Central memory CD8-positive, alpha-beta T cell (primary cell): ENCODE measurements around the gene HOXC9.

ENCODE experiments used
- ATAC-seq: fragments of 150-1000 bp; cut with Tn5 transposase; replicated peaks from 2 replicates; pipeline ENCODE4 v1.10.0; 2022; ENCODE audit warnings: mild to moderate bottlenecking, moderate FRiP score, moderate number of reproducible peaks; ENCODE audit not compliant: poor library complexity, severe bottlenecking; ENCODE audit errors: extremely low read depth
- DNase-seq, 2 donors: peaks; one replicate each; pipeline ENCODE4 v3.0.0; 2021; ENCODE audit warnings: low spot score in 2 of 2
- H3K27ac Mint-ChIP-seq: one replicate; pipeline ENCODE4 v1.8.0; 2022; ENCODE audit warnings: low read depth, mild to moderate bottlenecking, moderate library complexity, mixed read lengths
- H3K27me3 Mint-ChIP-seq: one replicate; pipeline ENCODE4 v1.8.0; 2022; ENCODE audit warnings: mixed read lengths
- H3K36me3 Mint-ChIP-seq: one replicate; pipeline ENCODE4 v1.8.0; 2022; ENCODE audit warnings: mild to moderate bottlenecking, moderate library complexity, mixed read lengths; ENCODE audit not compliant: insufficient read depth
- H3K4me1 Mint-ChIP-seq: one replicate; pipeline ENCODE4 v1.8.0; 2022; ENCODE audit warnings: mixed read lengths
- H3K4me3 Mint-ChIP-seq: one replicate; pipeline ENCODE4 v1.8.0; 2022; ENCODE audit warnings: mild to moderate bottlenecking, moderate library complexity, mixed read lengths
- H3K9me3 Mint-ChIP-seq: one replicate; pipeline ENCODE4 v1.8.0; 2022; ENCODE audit warnings: mixed read lengths

The HOXC9 gene

DNA sequence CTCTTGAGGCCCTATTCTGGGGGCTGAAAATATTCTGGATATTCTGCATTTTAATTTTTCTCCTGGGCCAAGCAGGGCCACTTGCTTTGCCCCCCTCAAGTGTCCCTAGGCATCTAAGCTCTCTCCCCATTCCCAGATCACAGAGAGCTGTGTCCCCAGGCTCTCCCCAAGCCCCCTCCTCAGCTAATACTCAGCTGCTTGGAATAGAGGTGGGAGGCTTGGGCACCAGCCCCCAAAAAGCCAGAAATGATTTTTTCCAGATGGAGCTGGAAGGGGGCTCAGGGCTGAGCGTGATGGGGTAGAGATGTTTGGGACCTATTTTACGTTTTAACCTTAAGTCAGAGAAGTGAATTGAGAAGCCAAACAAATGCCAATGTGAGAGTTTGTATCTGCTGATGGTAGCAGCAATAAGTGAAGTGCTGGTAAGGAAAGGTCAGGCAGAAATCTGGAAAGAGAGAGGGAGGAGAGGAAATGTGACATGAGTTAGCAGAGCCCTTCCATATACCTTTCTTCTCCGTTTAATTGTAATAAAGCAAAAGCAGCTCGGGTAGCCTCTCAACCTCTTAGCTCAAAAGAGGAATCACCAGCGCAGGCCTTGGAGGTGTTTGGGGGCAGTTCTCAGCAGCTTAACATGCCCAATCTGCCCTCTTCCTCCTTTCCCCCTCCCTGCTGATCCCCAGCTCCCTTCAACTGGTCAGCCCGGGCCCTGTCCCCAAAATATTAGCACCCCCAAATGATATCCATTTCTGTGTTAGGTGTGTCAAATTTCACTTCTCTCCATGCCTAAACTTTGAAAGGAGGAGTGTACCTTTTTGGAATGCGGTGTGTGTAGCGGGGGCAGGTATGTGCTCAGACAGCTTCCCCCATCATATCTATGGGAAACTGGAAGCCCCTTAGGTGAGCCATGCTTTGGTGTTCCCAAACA, 23.3 kb downstream of the HOXC9 start:
- Mint-ChIP-seq H3K36me3 (peaks cover 1% of the 10 kb centered on the region), H3K27me3 (peaks cover 73% of the 10 kb centered on the region), H3K9me3 (no peaks in the 10 kb centered on the region), H3K27ac (no peak overlapping the region), H3K4me3 (no peak overlapping the region), H3K4me1 (peaks cover 9% of the 10 kb centered on the region)
- DNase-seq (no peak), ATAC-seq (no peak)

DNA sequence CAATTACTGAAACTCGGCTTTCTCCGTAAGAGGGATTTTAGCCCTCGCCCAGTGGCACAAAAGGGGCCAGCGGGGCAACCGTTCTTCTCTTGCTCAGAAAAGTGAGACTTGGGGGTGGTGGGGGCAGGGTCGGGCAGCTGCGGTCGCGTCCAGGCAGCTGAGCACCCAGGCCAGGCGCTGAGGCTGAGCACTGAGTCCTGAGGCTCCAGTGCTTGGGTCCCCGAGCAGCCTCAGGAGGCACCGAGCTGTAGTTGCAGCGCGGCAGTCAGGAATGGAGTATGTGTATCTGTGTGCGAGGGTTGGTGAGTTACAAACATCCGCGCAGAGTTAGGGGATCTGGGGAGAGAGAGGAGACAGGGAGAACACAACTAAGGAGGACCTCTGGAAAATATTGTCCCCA, 24.2 kb downstream of the HOXC9 start:
- ATAC-seq (no peak), DNase-seq (no peak)
- H3K4me1 Mint-ChIP-seq, result peaks cover 9% of the 10 kb centered on the region
- H3K9me3 Mint-ChIP-seq, result no peaks in the 10 kb centered on the region
- H3K36me3 Mint-ChIP-seq, result peaks cover 1% of the 10 kb centered on the region
- no peak overlapping the region for H3K4me3 Mint-ChIP-seq
- H3K27me3 Mint-ChIP-seq, result peaks cover 83% of the 10 kb centered on the region
- no peak overlapping the region for H3K27ac Mint-ChIP-seq

- DNase-seq, result no peak
- no peak for ATAC-seq
- Mint-ChIP-seq H3K27me3 (peaks cover 89% of the 10 kb centered on the region), H3K27ac (no peak overlapping the region), H3K36me3 (peaks cover 1% of the 10 kb centered on the region), H3K4me3 (no peak overlapping the region), H3K9me3 (no peaks in the 10 kb centered on the region), H3K4me1 (peaks cover 8% of the 10 kb centered on the region)
Measured at GRCh38 chr12:54024581-54025305, 24.8 kb downstream of the HOXC9 start.

GRCh38 chr12:54025499-54026405, 25.8 kb downstream of the HOXC9 start:
- Mint-ChIP-seq H3K9me3 (no peaks in the 10 kb centered on the region), H3K4me1 (peaks cover 4% of the 10 kb centered on the region), H3K27me3 (peaks cover 99% of the 10 kb centered on the region), H3K4me3 (no peak overlapping the region), H3K36me3 (no peaks in the 10 kb centered on the region), H3K27ac (no peak overlapping the region)
- ATAC-seq (no peak), DNase-seq (no peak)

DNA sequence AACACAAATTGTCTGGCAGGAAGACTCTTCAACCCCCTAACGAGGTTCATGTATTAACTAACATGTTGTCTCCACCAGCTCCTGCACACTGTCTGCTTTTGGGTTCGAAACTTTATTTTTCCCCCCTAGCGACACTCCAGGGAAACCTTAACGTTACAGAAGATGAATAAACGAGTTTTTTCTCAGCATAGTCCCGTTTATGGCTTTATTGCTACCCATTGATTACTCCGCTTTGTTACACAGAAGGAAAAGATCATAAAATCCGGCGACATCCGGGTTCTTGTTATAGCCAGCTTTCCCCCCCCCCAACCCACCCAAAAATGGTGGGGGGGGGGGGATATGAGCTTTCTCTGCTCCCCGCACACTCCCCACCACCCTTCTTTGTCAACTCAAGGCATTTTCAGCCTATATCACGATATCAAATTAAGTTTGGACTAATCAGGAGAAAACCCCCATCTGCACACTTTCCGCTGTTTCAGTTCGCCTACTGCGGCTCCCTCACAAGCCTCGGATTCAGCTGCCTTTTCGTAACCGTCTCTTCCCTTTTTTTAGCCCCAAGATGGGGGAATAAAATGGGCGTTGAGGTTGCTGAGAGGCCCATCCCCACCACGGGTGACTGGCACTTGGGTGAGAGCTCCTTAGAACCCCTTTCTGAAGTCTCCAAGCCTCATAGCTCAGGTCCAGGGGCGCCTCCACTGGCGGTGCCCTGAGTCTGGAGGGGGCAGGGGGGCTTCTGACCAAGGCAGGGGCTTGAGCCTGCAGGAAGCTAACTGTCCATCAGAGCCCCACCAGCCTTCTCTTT, 26.9 kb downstream of the HOXC9 start:
- no peak overlapping the region for H3K27ac Mint-ChIP-seq
- no peak overlapping the region for H3K4me3 Mint-ChIP-seq
- no peaks in the 10 kb centered on the region for H3K9me3 Mint-ChIP-seq
- no peak for ATAC-seq
- H3K4me1 Mint-ChIP-seq, result peaks cover 4% of the 10 kb centered on the region
- DNase-seq, result no peak
- H3K27me3 Mint-ChIP-seq, result peaks cover 99% of the 10 kb centered on the region
- peaks cover 2% of the 10 kb centered on the region for H3K36me3 Mint-ChIP-seq

GRCh38 chr12:54027442-54027786, 27.5 kb downstream of the HOXC9 start:
- ATAC-seq, result no peak
- Mint-ChIP-seq H3K36me3 (peaks cover 2% of the 10 kb centered on the region), H3K27me3 (peaks cover 99% of the 10 kb centered on the region), H3K27ac (no peak overlapping the region), H3K4me3 (no peak overlapping the region), H3K9me3 (no peaks in the 10 kb centered on the region), H3K4me1 (peaks cover 4% of the 10 kb centered on the region)
- no peak for DNase-seq

DNA sequence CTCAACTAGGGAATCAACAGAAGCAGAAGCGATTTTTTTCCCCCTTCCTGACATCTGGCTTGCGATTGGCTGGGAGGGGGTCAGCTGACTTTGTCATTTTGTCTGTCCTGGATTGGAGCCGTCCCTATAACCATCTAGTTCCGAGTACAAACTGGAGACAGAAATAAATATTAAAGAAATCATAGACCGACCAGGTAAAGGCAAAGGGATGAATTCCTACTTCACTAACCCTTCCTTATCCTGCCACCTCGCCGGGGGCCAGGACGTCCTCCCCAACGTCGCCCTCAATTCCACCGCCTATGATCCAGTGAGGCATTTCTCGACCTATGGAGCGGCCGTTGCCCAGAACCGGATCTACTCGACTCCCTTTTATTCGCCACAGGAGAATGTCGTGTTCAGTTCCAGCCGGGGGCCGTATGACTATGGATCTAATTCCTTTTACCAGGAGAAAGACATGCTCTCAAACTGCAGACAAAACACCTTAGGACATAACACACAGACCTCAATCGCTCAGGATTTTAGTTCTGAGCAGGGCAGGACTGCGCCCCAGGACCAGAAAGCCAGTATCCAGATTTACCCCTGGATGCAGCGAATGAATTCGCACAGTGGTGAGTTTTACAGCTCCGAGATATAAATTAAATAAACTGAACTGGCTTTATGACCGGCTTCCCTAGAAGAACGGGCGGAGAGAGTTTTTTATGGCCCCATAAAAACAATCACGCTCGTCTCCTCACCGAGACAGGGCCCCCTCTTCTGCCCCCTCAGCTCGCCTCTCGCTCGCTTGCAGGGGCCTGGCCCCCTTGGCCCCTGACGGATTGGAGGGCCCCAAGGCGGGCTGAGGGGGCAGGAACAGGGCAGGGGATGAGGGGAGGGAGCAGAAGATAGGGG, 28.6 kb downstream of the HOXC9 start, which contains the start of gene HOXC6:
Gene HOXC6, plus strand, starts transcription at position 127 of the 888 bp plus-strand sequence. Its CDS starts 82 bp downstream, at position 209.
- ATAC-seq (no peak), DNase-seq (no peak)
- Mint-ChIP-seq H3K36me3 (peaks cover 2% of the 10 kb centered on the region), H3K27me3 (peaks cover 99% of the 10 kb centered on the region), H3K9me3 (no peaks in the 10 kb centered on the region), H3K4me1 (peaks cover 13% of the 10 kb centered on the region), H3K27ac (no peak within 1 kb of the TSS), H3K4me3 (no peak within 1 kb of the TSS)

DNA sequence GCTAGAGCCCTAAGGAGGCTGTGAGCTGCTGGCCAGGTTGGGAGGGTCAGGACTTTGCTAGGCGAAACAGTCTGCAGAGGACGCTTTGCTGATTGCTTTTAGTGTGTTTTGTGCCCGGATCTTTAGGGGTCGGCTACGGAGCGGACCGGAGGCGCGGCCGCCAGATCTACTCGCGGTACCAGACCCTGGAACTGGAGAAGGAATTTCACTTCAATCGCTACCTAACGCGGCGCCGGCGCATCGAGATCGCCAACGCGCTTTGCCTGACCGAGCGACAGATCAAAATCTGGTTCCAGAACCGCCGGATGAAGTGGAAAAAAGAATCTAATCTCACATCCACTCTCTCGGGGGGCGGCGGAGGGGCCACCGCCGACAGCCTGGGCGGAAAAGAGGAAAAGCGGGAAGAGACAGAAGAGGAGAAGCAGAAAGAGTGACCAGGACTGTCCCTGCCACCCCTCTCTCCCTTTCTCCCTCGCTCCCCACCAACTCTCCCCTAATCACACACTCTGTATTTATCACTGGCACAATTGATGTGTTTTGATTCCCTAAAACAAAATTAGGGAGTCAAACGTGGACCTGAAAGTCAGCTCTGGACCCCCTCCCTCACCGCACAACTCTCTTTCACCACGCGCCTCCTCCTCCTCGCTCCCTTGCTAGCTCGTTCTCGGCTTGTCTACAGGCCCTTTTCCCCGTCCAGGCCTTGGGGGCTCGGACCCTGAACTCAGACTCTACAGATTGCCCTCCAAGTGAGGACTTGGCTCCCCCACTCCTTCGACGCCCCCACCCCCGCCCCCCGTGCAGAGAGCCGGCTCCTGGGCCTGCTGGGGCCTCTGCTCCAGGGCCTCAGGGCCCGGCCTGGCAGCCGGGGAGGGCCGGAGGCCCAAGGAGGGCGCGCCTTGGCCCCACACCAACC, 29.8 kb downstream of the HOXC9 start:
- DNase-seq, result no peak
- Mint-ChIP-seq H3K27ac (no peak overlapping the region), H3K4me1 (peaks cover 22% of the 10 kb centered on the region), H3K4me3 (no peak overlapping the region), H3K27me3 (peaks cover 96% of the 10 kb centered on the region), H3K36me3 (peaks cover 2% of the 10 kb centered on the region), H3K9me3 (no peaks in the 10 kb centered on the region)
- no peak for ATAC-seq

GRCh38 chr12:54030442-54030801, 30.5 kb downstream of the HOXC9 start:
- H3K27ac Mint-ChIP-seq, result no peak overlapping the region
- H3K27me3 Mint-ChIP-seq, result peaks cover 96% of the 10 kb centered on the region
- H3K9me3 Mint-ChIP-seq, result no peaks in the 10 kb centered on the region
- H3K4me3 Mint-ChIP-seq, result no peak overlapping the region
- no peak for DNase-seq
- peaks cover 25% of the 10 kb centered on the region for H3K4me1 Mint-ChIP-seq
- ATAC-seq, result no peak
- peaks cover 2% of the 10 kb centered on the region for H3K36me3 Mint-ChIP-seq

DNA sequence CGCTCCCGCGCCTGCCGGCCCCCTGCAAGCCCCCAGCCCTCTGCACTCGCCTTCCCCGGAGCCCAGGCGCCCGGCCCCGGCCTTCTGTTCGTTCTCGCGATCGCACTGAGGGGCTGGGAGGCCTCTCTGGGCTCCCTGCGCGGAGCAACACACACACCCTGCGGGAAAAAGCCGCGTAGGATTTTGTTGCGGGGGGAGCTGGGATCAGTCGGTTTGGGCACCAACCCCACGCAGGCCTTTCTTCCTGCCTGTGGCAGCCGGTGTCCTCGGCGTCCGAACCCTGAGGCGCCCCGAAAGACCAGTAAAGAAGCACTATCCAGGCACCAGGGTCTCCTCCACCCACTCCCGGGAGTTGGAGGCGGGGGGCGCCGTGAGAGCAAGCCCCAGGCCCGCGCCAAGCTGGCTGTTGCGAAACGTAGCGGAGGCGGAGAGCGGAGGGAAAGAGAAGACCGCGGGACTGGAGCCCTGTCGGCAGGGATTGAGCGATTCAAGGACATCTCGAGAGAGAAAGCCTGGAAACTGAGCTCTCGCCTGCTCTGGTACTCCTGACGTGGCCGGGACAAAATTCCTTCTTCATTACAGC, 31.0 kb downstream of the HOXC9 start:
- DNase-seq (no peak), ATAC-seq (no peak)
- Mint-ChIP-seq H3K4me3 (no peak overlapping the region), H3K9me3 (no peaks in the 10 kb centered on the region), H3K27me3 (peaks cover 96% of the 10 kb centered on the region), H3K27ac (no peak overlapping the region), H3K4me1 (peaks cover 25% of the 10 kb centered on the region), H3K36me3 (peaks cover 2% of the 10 kb centered on the region)
